Testis (tissue), 2 donors: ENCODE results near the gene ICAM1.

Experiments used
- CTCF ChIP-seq, 3 experiments: fragments of 450-650 bp in 2 of 3; fragments of 200-600 bp in 1 of 3; sonication (generic) in 1 of 3; IDR thresholded peaks; one replicate each; pipeline ENCODE4 v1.5.1; 2016 to 2019; ENCODE audit warnings: antibody characterized with exemption in 3 of 3, mild to moderate bottlenecking in 2 of 3, moderate library complexity in 1 of 3
- POLR2A ChIP-seq: fragments of 450-650 bp; IDR thresholded peaks from one replicate; pipeline ENCODE4 v1.6.1; 2017; ENCODE audit warnings: antibody characterized with exemption, mild to moderate bottlenecking, moderate library complexity

- TF ChIP-seq CTCF (IDR thresholded peaks at IDR 0.05) (no peak), POLR2A (no peak)
Measured at GRCh38 chr19:10321874-10322835, 51.2 kb downstream of the ICAM1 start.
